HEK293 (cell line): ENCODE data around the gene FXYD4.

ENCODE experiments used
- CTCF ChIA-PET: fragments of 350-600 bp; formaldehyde crosslinking; extraction: SDS; loops from one replicate; lab custom pipeline; 2021; ENCODE audit warnings: antibody characterized with exemption; lab: Yijun Ruan, JAX
- POLR2A ChIA-PET: fragments of 300-600 bp; formaldehyde crosslinking; extraction: SDS; loops from one replicate; lab custom pipeline; 2020; ENCODE audit warnings: antibody characterized with exemption, inconsistent platforms; lab: Yijun Ruan, JAX
- H3K27ac ChIP-seq: fragments of 200-500 bp; sonication (Bioruptor generic); 2 replicates; pipeline ENCODE4 v1.5.1; 2014; ENCODE audit warnings: low read depth, low read length, control low read depth, inconsistent platforms; ENCODE audit errors: extremely low read depth
- H3K36me3 ChIP-seq, 2 experiments: fragments of 200-500 bp in 1 of 2; sonication (Bioruptor generic) in 1 of 2; 1 replicate in 1 of 2; 2 replicates in 1 of 2; pipeline ENCODE4 v1.5.1; 2014 to 2017; ENCODE audit warnings: inconsistent platforms in 2 of 2, low read length in 2 of 2; ENCODE audit not compliant: control insufficient read depth in 2 of 2, insufficient read depth in 1 of 2
- H3K4me1 ChIP-seq: fragments of 200-500 bp; sonication (Bioruptor generic); 2 replicates; pipeline ENCODE4 v1.5.1; 2014; ENCODE audit warnings: mild to moderate bottlenecking, low read length, inconsistent platforms; ENCODE audit not compliant: control insufficient read depth, insufficient read depth
- H3K4me3 ChIP-seq: 2 replicates; pipeline ENCODE4 v1.5.1; 2011; ENCODE audit warnings: low read depth, mild to moderate bottlenecking, control low read depth, low read length, moderate library complexity
- H3K9me3 ChIP-seq: fragments of 200-500 bp; sonication (Bioruptor generic); 2 replicates; pipeline ENCODE4 v1.5.1; 2014; ENCODE audit warnings: low read depth, low read length, inconsistent platforms; ENCODE audit not compliant: control insufficient read depth, insufficient read depth
- CTCF ChIP-seq: fragments of 450-650 bp; formaldehyde crosslinking; IDR thresholded peaks from 2 replicates; pipeline ENCODE4 v1.5.1; 2016; ENCODE audit warnings: missing biosample characterization, missing genetic modification characterization
- KLF10 ChIP-seq: fragments of 450-650 bp; IDR thresholded peaks from 2 replicates; pipeline ENCODE4 v1.5.1; 2018; ENCODE audit warnings: missing biosample characterization, mild to moderate bottlenecking, missing genetic modification characterization
- KLF7 ChIP-seq: fragments of 450-650 bp; formaldehyde crosslinking; IDR thresholded peaks from 2 replicates; pipeline ENCODE4 v1.5.1; 2016; ENCODE audit warnings: missing biosample characterization, missing genetic modification characterization, borderline replicate concordance
- PBX3 ChIP-seq: sonication (generic); formaldehyde crosslinking; IDR thresholded peaks from 2 replicates; pipeline ENCODE4 v1.8.1; 2022; ENCODE audit warnings: mild to moderate bottlenecking, moderate library complexity, missing genetic modification reagents
- PRDM6 ChIP-seq: fragments of 450-650 bp; formaldehyde crosslinking; IDR thresholded peaks from 2 replicates; pipeline ENCODE4 v1.5.1; 2017; ENCODE audit warnings: missing biosample characterization, missing genetic modification characterization
- SETDB1 ChIP-seq: IDR thresholded peaks from one replicate; pipeline ENCODE4 v1.6.1; 2017; ENCODE audit warnings: mild to moderate bottlenecking, low read length, moderate library complexity, mixed read lengths; ENCODE audit not compliant: insufficient read length
- ZFHX2 ChIP-seq: fragments of 450-650 bp; formaldehyde crosslinking; conservative IDR thresholded peaks from 2 replicates; pipeline ENCODE4 v1.5.1; 2016; ENCODE audit warnings: missing biosample characterization, missing genetic modification characterization
- ZFP3 ChIP-seq: fragments of 450-650 bp; formaldehyde crosslinking; IDR thresholded peaks from 2 replicates; pipeline ENCODE4 v1.5.1; 2016; ENCODE audit warnings: low read depth, missing biosample characterization, missing genetic modification characterization
- ZIC2 ChIP-seq: fragments of 450-650 bp; formaldehyde crosslinking; IDR thresholded peaks from 2 replicates; pipeline ENCODE4 v1.5.1; 2016; ENCODE audit warnings: missing biosample characterization, missing genetic modification characterization
- ZNF112 ChIP-seq: fragments of 450-650 bp; formaldehyde crosslinking; IDR thresholded peaks from 2 replicates; pipeline ENCODE4 v1.5.0; 2017; ENCODE audit warnings: missing biosample characterization, missing genetic modification characterization
- ZNF221 ChIP-seq: fragments of 450-650 bp; formaldehyde crosslinking; IDR thresholded peaks from 2 replicates; pipeline ENCODE4 v1.5.1; 2017; ENCODE audit warnings: missing biosample characterization, missing genetic modification characterization, borderline replicate concordance
- ZNF26 ChIP-seq: fragments of 450-650 bp; formaldehyde crosslinking; IDR thresholded peaks from 2 replicates; pipeline ENCODE4 v1.5.1; 2016; ENCODE audit warnings: missing biosample characterization, missing genetic modification characterization
- ZNF302 ChIP-seq: fragments of 450-650 bp; formaldehyde crosslinking; IDR thresholded peaks from 2 replicates; pipeline ENCODE4 v1.5.1; 2016; ENCODE audit warnings: missing biosample characterization, missing genetic modification characterization, low read depth
- ZNF398 ChIP-seq: fragments of 450-650 bp; formaldehyde crosslinking; IDR thresholded peaks from 2 replicates; pipeline ENCODE4 v1.5.1; 2017; ENCODE audit warnings: missing biosample characterization, missing genetic modification characterization
- ZNF416 ChIP-seq: fragments of 450-650 bp; formaldehyde crosslinking; IDR thresholded peaks from 2 replicates; pipeline ENCODE4 v1.5.1; 2016; ENCODE audit warnings: missing biosample characterization, missing genetic modification characterization
- ZNF423 ChIP-seq: fragments of 450-650 bp; formaldehyde crosslinking; IDR thresholded peaks from 2 replicates; pipeline ENCODE4 v1.5.1; 2016; ENCODE audit warnings: missing biosample characterization, missing genetic modification characterization
- ZNF514 ChIP-seq: fragments of 450-650 bp; formaldehyde crosslinking; IDR thresholded peaks from 2 replicates; pipeline ENCODE4 v1.5.1; 2016; ENCODE audit warnings: missing biosample characterization, missing genetic modification characterization
- ZNF544 ChIP-seq: fragments of 450-650 bp; formaldehyde crosslinking; IDR thresholded peaks from 2 replicates; pipeline ENCODE4 v1.5.0; 2017; ENCODE audit warnings: missing biosample characterization, missing genetic modification characterization
- ZNF548 ChIP-seq: fragments of 450-650 bp; formaldehyde crosslinking; IDR thresholded peaks from 2 replicates; pipeline ENCODE4 v1.5.1; 2016; ENCODE audit warnings: missing biosample characterization, missing genetic modification characterization
- ZNF654 ChIP-seq: fragments of 450-650 bp; formaldehyde crosslinking; IDR thresholded peaks from 2 replicates; pipeline ENCODE4 v1.5.1; 2016; ENCODE audit warnings: low read depth, missing biosample characterization, missing genetic modification characterization
- ZNF843 ChIP-seq: fragments of 450-650 bp; formaldehyde crosslinking; IDR thresholded peaks from 2 replicates; pipeline ENCODE4 v1.5.1; 2016; ENCODE audit warnings: missing biosample characterization, missing genetic modification characterization

Gene FXYD4

GRCh38 chr10:43389867-43390266 is 18.4 kb downstream of the FXYD4 start:
- CTCF ChIA-PET, result interaction anchor here (0.6 to 1.2 kb wide), 3 partner anchors 14 to 45 kb away, joined by 3 to 4 read pairs (median 3); no protein-coding TSS in a partner anchor
- TF ChIP-seq ZNF112 (tag by site-specific recombination) (no peak), SETDB1 (no peak), ZIC2 (tag by site-specific recombination) (no peak), KLF10 (tag by site-specific recombination) (no peak), ZNF302 (tag by site-specific recombination) (no peak)
- Histone ChIP-seq H3K27ac (no peak overlapping the region), H3K4me3 (no peak overlapping the region), H3K36me3 (peaks cover 53 to 97% of the 10 kb centered on the region in 2 experiments), H3K4me1 (no peaks in the 10 kb centered on the region), H3K9me3 (no peaks in the 10 kb centered on the region)
- POLR2A ChIA-PET, result no interaction called here

- Histone ChIP-seq H3K4me3 (no peak overlapping the region), H3K36me3 (peaks cover 54 to 99% of the 10 kb centered on the region in 2 experiments), H3K27ac (no peak overlapping the region), H3K9me3 (no peaks in the 10 kb centered on the region), H3K4me1 (no peaks in the 10 kb centered on the region)
- ChIA-PET POLR2A (no interaction called here), CTCF (interaction anchor here (0.6 to 1.2 kb wide), 5 partner anchors 13 to 81 kb away, joined by 3 to 6 read pairs (median 4); no protein-coding TSS in a partner anchor)
- TF ChIP-seq ZNF26 (tag by site-specific recombination) (no peak), KLF7 (tag by site-specific recombination) (no peak), ZNF423 (tag by site-specific recombination) (no peak), ZNF416 (tag by site-specific recombination) (no peak), ZNF398 (tag by site-specific recombination) (peak; percentile 29; the same call in 1 of the 2 replicates)
Measured at GRCh38 chr10:43390333-43390732, 18.9 kb downstream of the FXYD4 start.

GRCh38 chr10:43390759-43391158 is 19.3 kb downstream of the FXYD4 start:
- Histone ChIP-seq H3K36me3 (peaks cover 50 to 100% of the 10 kb centered on the region in 2 experiments), H3K27ac (no peak overlapping the region), H3K9me3 (no peaks in the 10 kb centered on the region), H3K4me3 (no peak overlapping the region)
- POLR2A ChIA-PET, result no interaction called here
- TF ChIP-seq ZNF548 (tag by site-specific recombination) (no peak), ZFP3 (tag by site-specific recombination) (no peak), ZNF654 (tag by site-specific recombination) (peak; percentile 63), ZNF843 (tag by site-specific recombination) (no peak), ZNF544 (no peak), PRDM6 (no peak), ZFHX2 (no peak), ZNF221 (tag by site-specific recombination) (no peak), PBX3 (no peak), ZNF514 (tag by site-specific recombination) (no peak), CTCF (tag by site-specific recombination) (peak; percentile 79)
- TF ChIP-seq, all 188 proteins: peak for 2
- H3K4me1 ChIP-seq, result no peaks in the 10 kb centered on the region
- CTCF ChIA-PET, result interaction anchor here (0.7 to 1.2 kb wide), 3 partner anchors 13 to 81 kb away, joined by 4 to 6 read pairs (median 4); no protein-coding TSS in a partner anchor
